Measurements from ENCODE around the gene SMARCAL1.

- TF ChIP-seq CTCF (IDR thresholded peaks at IDR 0.05) (no peak), POLR2A (IDR thresholded peaks at IDR 0.05) (no peak)
These were observed 38.1 kb downstream of the SMARCAL1 start for GRCh38 chr2:216450346-216450745.
